Pancreas (tissue), 10 donors: Measurements from ENCODE around the gene GPC3. TPM values are rescaled to one million over a fixed set of nuclear protein-coding genes. Genes with fewer than 3 reads are reported as not detected.

ENCODE experiments used
- ATAC-seq, 4 donors: fragments of 200-7000 bp; cut with Tn5 transposase; one replicate each; pipeline versions ENCODE4 v1.8.0 to v1.9.1; 2020; ENCODE audit warnings: mild to moderate bottlenecking in 4 of 4, moderate library complexity in 4 of 4
- DNase-seq, 6 donors: peaks; one replicate each; pipeline ENCODE4 v3.0.0-alpha.2; 2020
- FAIRE-seq: peaks from 2 replicates; lab custom pipeline; 2012; peaks lifted over from hg19 to GRCh38; lab: Jason Lieb, UNC
- H3K27ac ChIP-seq, 4 donors: fragments of 200-600 bp; sonication (generic); 1 replicate in 3 of 4; 2 replicates in 1 of 4; pipeline versions ENCODE4 v1.5.0 to v1.8.0; 2020
- H3K27me3 ChIP-seq, 4 donors: fragments of 200-600 bp; one replicate each; pipeline ENCODE4 v1.8.0; 2021
- H3K36me3 ChIP-seq, 3 donors: fragments of 200-600 bp; sonication (generic) in 1 of 3; one replicate each; pipeline versions ENCODE4 v1.5.0 to v1.8.0; 2020 to 2021
- H3K4me1 ChIP-seq, 3 donors: fragments of 200-600 bp; one replicate each; pipeline ENCODE4 v1.8.0; 2021
- H3K4me3 ChIP-seq, 4 donors: fragments of 200-600 bp; sonication (generic) in 2 of 4; one replicate each; pipeline versions ENCODE4 v1.5.0 to v1.8.0; 2020 to 2021
- H3K9me3 ChIP-seq, 4 donors: fragments of 200-600 bp; one replicate each; pipeline ENCODE4 v1.8.0; 2021
- WGBS, 2 donors: extraction: QIAGEN DNeasy Blood & Tissue Kit; methylation state at CpG; one replicate each; pipeline ENCODE4 v1.1.7; 2013; 5-methylcytosine and 5-hydroxymethylcytosine counted together
- intact Hi-C, 3 donors: fragments of 100-400 bp; cut with DNase I; formaldehyde crosslinking; loops; one replicate each; pipeline versions ENCODE4 v1.11.1 to v1.14.2; 2022
- polyA plus RNA-seq, 2 donors: library from polyadenylated mRNA; stranded (reverse); fragments of 200-250 nt; gene quantifications; one replicate each; pipeline ENCODE4 v1.2.3, GENCODE V29; 2013
- total RNA-seq, 6 donors: library from RNA; stranded (reverse); fragmentation: NEBNext Ultra II Directional in 4 of 6; extraction: Animal tissue kit (Norgen Biotek cat#: 25700) in 4 of 6; gene quantifications; one replicate each; pipeline versions ENCODE4 v1.2.1 to v1.2.4, GENCODE V29; 2021 to 2023
- TF ChIP-seq, protein P1 (sequence below), 4 donors: fragments of 200-600 bp; sonication (generic) in 3 of 4; IDR thresholded peaks; one replicate each; pipeline versions ENCODE4 v1.5.0 to v1.8.0; 2021; ENCODE audit warnings: antibody characterized with exemption in 4 of 4
- donor health status: healthy with polysubstance abuse.
- donor health status: DM: no; HTN: no; CAD: no; lungs with moderate emphysema.
- donor health status: DM: no; HTN: no; CAD: no.
- donor health status: control.
- donor health status: control.
- donor health status: Bipolar disorder and iron deficiency.
- donor health status: DM: yes; HTN: yes; CAD: no.
- donor health status: DM: no; HTN: no; CAD: no.
- donor health status: DM: no; HTN: no; CAD: no.
- donor health status: DM: yes; HTN: yes; CAD: no.

The GPC3 gene
- total and polyA plus RNA-seq, 8 donors, result 0.95 to 18.6 (median 2.7) TPM

DNA sequence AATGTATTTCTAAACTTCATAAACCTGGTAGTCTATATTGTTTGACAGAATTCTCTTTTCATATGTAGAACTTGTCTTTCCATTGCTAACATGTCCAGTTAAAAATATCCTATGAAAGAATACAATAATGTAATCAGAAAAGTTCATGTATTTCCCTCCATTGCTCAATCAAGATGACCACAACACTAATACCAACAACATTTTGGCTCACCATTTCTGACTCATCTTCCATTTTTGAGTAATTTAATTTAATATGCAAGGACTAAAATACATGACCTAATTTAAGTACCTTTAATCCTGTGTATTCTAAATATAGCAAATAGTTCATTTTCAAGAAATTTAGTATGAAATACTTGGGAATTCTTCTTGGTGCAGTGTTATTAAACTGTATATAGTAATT, 330.6 kb downstream of the GPC3 start:
- no peak for ATAC-seq
- H3K4me3 ChIP-seq, result no peak overlapping the region
- H3K36me3 ChIP-seq, result no peaks in the 10 kb centered on the region
- H3K27ac ChIP-seq, result no peak overlapping the region
- intact Hi-C loops, result no loop called here
- peaks cover 27 to 34% (median 30%) of the 10 kb centered on the region in 3 donors for H3K4me1 ChIP-seq
- H3K27me3 ChIP-seq, result no peaks in the 10 kb centered on the region
- DNase-seq, result no peak
- TF ChIP-seq, protein P1, sequence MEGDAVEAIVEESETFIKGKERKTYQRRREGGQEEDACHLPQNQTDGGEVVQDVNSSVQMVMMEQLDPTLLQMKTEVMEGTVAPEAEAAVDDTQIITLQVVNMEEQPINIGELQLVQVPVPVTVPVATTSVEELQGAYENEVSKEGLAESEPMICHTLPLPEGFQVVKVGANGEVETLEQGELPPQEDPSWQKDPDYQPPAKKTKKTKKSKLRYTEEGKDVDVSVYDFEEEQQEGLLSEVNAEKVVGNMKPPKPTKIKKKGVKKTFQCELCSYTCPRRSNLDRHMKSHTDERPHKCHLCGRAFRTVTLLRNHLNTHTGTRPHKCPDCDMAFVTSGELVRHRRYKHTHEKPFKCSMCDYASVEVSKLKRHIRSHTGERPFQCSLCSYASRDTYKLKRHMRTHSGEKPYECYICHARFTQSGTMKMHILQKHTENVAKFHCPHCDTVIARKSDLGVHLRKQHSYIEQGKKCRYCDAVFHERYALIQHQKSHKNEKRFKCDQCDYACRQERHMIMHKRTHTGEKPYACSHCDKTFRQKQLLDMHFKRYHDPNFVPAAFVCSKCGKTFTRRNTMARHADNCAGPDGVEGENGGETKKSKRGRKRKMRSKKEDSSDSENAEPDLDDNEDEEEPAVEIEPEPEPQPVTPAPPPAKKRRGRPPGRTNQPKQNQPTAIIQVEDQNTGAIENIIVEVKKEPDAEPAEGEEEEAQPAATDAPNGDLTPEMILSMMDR (IDR thresholded peaks at IDR 0.05), result no peak
- FAIRE-seq, result peak; percentile 91
- H3K9me3 ChIP-seq, result no peaks in the 10 kb centered on the region

GRCh38 chrX:133653358-133653757, 332.0 kb downstream of the GPC3 start:
- WGBS, 2 donors, result 78 to 90% methylated on average over 2 of the region's 2 CpGs
- no peaks in the 10 kb centered on the region for H3K27me3 ChIP-seq
- H3K36me3 ChIP-seq, result no peaks in the 10 kb centered on the region
- peaks cover 22 to 26% (median 25%) of the 10 kb centered on the region in 3 donors for H3K4me1 ChIP-seq
- TF ChIP-seq, protein P1 (IDR thresholded peaks at IDR 0.05), result no peak
- H3K27ac ChIP-seq, result no peak overlapping the region
- no peak overlapping the region for H3K4me3 ChIP-seq
- no peak for FAIRE-seq
- intact Hi-C loops, result no loop called here
- DNase-seq, result no peak
- H3K9me3 ChIP-seq, result no peaks in the 10 kb centered on the region
- no peak for ATAC-seq

DNA sequence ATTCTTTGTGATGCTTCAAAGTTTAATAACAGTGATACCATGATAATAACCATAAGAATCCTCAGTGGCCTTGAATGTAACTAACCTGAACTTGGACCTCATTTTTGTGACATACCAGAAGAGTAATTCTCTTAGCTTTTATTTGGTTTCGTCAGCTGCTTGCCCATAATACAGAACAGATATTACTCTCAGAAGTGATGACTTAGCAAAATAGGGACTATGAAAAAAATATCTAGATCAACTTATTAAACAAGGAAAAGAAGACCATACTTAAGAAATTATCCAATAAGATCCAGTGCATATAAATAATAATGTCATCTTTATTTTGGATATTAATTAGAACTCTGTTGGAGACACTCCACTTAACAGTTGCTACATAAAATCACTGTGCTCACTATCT, 333.2 kb downstream of the GPC3 start:
- H3K9me3 ChIP-seq, result no peaks in the 10 kb centered on the region
- H3K27ac ChIP-seq, result no peak overlapping the region
- FAIRE-seq (peak; percentile 47), DNase-seq (no peak), ATAC-seq (no peak)
- no peaks in the 10 kb centered on the region for H3K27me3 ChIP-seq
- no peak overlapping the region for H3K4me3 ChIP-seq
- TF ChIP-seq, protein P1 (IDR thresholded peaks at IDR 0.05), result no peak
- intact Hi-C loops, result no loop called here
- peaks cover 15 to 22% (median 15%) of the 10 kb centered on the region in 3 donors for H3K4me1 ChIP-seq
- no peaks in the 10 kb centered on the region for H3K36me3 ChIP-seq
- 88 to 95% methylated on average over 1 of the region's 1 CpG for WGBS, 2 donors

- Histone ChIP-seq H3K9me3 (no peaks in the 10 kb centered on the region), H3K4me1 (peaks cover 0 to 4% (median 4%) of the 10 kb centered on the region in 3 donors), H3K27ac (no peak overlapping the region), H3K36me3 (no peaks in the 10 kb centered on the region), H3K27me3 (no peaks in the 10 kb centered on the region), H3K4me3 (no peak overlapping the region)
- intact Hi-C loops, result no loop called here
- DNase-seq (no peak), FAIRE-seq (no peak), ATAC-seq (no peak)
- TF ChIP-seq, protein P1 (IDR thresholded peaks at IDR 0.05), result no peak
- 28 to 33% methylated on average over 1 of the region's 1 CpG for WGBS, 2 donors
Measured at GRCh38 chrX:133650239-133650638, 335.2 kb downstream of the GPC3 start.

GRCh38 chrX:133649651-133650050, 335.7 kb downstream of the GPC3 start:
- intact Hi-C loops, result no loop called here
- Histone ChIP-seq H3K36me3 (no peaks in the 10 kb centered on the region), H3K9me3 (no peaks in the 10 kb centered on the region), H3K27ac (no peak overlapping the region), H3K4me3 (no peak overlapping the region), H3K4me1 (no peaks in the 10 kb centered on the region), H3K27me3 (no peaks in the 10 kb centered on the region)
- DNase-seq (no peak), ATAC-seq (no peak), FAIRE-seq (no peak)
- 59 to 77% methylated on average over 1 of the region's 1 CpG for WGBS, 2 donors
- TF ChIP-seq, protein P1 (IDR thresholded peaks at IDR 0.05), result no peak
